ENCODE data around the gene HSPB6. TPM values are rescaled to one million over a fixed set of nuclear protein-coding genes. Genes with fewer than 3 reads are reported as not detected.
"Not testable (repeated sequence)": the region's sequence is repeated elsewhere in the genome, so short reads cannot be mapped to it uniquely, and the experiment has no call there.

Gene HSPB6
- total RNA-seq, 1 donor from 2014 or later, result not detected

DNA sequence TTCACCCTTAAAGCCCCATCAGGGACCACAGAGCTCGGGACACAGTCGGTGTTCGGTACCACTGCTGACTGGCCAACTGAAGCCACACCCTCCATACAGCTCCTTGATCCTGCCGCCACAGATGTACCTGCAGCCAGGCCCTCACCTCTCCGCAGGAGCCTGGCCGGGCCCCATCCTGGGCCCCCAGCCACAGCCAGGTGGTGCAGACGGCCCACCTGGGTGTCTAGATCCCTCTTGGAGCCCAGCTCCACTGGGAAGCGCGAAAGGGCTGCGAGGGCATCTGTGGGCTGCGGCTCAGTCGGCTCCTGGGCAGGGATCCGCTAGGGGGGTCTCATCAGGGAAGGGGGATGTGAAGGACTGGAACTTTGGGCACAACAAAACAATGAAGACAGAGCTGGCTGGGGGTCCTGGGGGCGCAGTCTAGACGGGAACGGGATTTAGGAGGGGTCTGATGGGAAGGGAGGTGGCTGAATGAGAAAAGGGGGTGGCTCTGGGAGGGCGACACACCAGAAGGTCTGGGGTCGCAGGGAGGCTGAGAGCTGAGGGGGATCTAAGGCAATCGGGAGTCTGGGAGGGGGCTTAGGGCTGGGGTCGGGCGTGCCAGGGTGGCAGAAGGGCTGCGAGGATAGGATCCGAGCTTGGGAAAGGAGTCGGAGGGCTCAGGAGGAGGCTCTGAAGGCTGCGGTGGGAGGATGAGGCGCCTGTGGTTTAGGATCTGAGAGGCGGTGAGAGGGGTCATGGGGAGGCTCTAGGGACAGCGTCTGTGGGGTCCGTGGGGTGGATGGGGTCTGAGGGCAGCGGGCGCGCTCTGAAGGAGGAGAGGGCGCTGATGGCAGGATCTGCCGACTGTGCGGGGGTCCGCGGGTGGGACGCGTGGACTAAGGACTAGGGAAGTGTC, 40.1 kb upstream of the HSPB6 start:
- Mint-ChIP-seq H3K27ac (ENCODE audit: unreplicated experiment) (no peak overlapping the region), H3K4me1 (ENCODE audit: unreplicated experiment) (no peaks in the 10 kb centered on the region), H3K36me3 (ENCODE audit: low read depth, unreplicated experiment) (peaks cover 4% of the 10 kb centered on the region), H3K4me3 (ENCODE audit: unreplicated experiment) (peak overlapping the region; percentile 63), H3K27me3 (ENCODE audit: unreplicated experiment) (peaks cover 14% of the 10 kb centered on the region), H3K9me3 (ENCODE audit: unreplicated experiment) (no peaks in the 10 kb centered on the region)
- DNase-seq (ENCODE audit: low spot score), result no peak
- TF ChIP-seq, protein P1, sequence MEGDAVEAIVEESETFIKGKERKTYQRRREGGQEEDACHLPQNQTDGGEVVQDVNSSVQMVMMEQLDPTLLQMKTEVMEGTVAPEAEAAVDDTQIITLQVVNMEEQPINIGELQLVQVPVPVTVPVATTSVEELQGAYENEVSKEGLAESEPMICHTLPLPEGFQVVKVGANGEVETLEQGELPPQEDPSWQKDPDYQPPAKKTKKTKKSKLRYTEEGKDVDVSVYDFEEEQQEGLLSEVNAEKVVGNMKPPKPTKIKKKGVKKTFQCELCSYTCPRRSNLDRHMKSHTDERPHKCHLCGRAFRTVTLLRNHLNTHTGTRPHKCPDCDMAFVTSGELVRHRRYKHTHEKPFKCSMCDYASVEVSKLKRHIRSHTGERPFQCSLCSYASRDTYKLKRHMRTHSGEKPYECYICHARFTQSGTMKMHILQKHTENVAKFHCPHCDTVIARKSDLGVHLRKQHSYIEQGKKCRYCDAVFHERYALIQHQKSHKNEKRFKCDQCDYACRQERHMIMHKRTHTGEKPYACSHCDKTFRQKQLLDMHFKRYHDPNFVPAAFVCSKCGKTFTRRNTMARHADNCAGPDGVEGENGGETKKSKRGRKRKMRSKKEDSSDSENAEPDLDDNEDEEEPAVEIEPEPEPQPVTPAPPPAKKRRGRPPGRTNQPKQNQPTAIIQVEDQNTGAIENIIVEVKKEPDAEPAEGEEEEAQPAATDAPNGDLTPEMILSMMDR (IDR thresholded peaks at IDR 0.05; ENCODE audit: unreplicated experiment), result no peak

DNA sequence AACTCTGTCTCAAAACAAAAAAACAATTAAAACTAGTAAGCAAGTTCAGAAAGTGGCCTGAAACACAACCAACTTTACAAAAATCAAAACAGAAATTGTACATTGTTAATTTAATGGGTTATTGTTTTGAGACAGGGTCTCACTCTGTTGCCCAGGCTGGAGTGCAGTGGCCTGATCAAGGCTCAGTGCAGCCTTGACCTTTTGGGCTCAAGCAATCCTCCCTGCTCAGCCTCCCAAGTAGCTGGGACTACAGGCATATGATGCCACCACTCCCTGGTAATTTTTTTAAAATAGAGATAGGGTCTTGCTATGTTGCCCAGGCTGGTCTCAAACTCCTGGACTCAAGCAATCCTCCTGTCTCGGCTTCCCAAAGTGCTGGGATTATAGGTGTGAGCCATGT, 38.7 kb upstream of the HSPB6 start:
- not testable (repeated sequence) for H3K4me3 Mint-ChIP-seq (ENCODE audit: unreplicated experiment); H3K27ac Mint-ChIP-seq (ENCODE audit: unreplicated experiment); H3K9me3 Mint-ChIP-seq (ENCODE audit: unreplicated experiment); H3K4me1 Mint-ChIP-seq (ENCODE audit: unreplicated experiment); DNase-seq (ENCODE audit: low spot score); H3K36me3 Mint-ChIP-seq (ENCODE audit: low read depth, unreplicated experiment)
- H3K27me3 Mint-ChIP-seq (ENCODE audit: unreplicated experiment), result peaks cover 14% of the 10 kb centered on the region

DNA sequence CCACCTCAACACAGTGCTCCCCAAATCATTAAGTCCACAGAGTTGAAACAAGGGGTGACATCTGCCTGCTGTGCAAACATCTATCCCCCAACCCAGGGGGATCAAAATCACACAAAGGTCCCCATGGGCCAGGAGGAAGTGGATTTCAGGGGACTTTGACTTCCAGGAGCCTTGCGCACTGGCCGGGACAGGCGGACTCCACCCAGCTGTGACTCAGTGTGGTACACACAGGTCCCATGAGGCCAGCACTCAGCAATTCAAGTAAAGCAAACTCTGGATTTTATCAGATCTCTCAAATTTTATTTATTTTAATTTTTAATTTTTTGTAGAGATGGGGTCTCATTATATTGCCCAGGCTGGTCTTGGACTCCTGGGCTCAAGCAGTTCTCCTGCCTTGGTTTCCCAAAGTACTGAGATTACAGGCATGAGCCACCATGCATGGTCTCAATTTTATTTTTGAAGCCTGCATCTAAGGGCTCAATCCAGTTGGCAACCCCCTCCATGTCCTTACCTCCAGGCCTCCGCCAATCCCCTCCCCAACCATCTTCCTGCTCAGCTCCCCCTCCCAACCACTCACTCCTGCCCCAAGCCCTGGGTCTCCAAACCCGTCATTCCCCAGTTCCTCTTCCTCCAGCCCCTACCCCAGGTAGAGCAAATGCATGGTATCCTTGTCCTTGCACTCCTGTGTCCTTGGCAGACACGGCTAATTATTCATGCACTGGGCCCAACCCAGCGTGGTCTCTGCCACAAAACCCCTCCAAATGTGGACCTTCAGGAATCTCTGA, 36.7 kb upstream of the HSPB6 start:
- H3K27me3 Mint-ChIP-seq (ENCODE audit: unreplicated experiment), result peaks cover 14% of the 10 kb centered on the region
- no peak overlapping the region for H3K27ac Mint-ChIP-seq (ENCODE audit: unreplicated experiment)

DNA sequence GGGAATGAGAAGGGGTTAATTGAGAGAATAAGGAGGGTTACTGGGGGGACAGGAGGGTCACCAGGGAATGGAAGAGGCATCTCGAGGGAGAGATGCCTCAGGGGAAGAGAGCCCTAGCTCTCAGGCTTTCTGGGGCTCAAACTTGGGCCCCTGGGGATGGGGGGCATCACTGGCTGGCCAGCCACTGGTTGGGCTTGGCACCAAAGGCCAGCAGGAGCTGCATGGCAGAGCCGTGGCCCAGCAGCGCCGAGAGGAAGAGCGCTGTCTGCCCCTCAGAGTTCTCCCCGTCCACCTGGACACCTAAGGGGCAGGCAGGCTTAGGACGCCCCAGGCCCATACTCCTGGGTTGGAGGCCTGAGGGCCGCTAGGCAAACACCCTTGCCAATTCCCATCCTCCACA, 36.1 kb upstream of the HSPB6 start:
- Mint-ChIP-seq H3K36me3 (ENCODE audit: low read depth, unreplicated experiment) (no peaks in the 10 kb centered on the region), H3K4me1 (ENCODE audit: unreplicated experiment) (no peaks in the 10 kb centered on the region), H3K4me3 (ENCODE audit: unreplicated experiment) (no peak overlapping the region), H3K27me3 (ENCODE audit: unreplicated experiment) (peaks cover 11% of the 10 kb centered on the region), H3K9me3 (ENCODE audit: unreplicated experiment) (no peaks in the 10 kb centered on the region), H3K27ac (ENCODE audit: unreplicated experiment) (no peak overlapping the region)
- no peak for DNase-seq (ENCODE audit: low spot score)
- TF ChIP-seq, protein P1 (IDR thresholded peaks at IDR 0.05; ENCODE audit: unreplicated experiment), result no peak

More for the DNA sequence above, 36.7 kb upstream of the HSPB6 start:
- H3K4me3 Mint-ChIP-seq (ENCODE audit: unreplicated experiment), result no peak overlapping the region
- no peaks in the 10 kb centered on the region for H3K4me1 Mint-ChIP-seq (ENCODE audit: unreplicated experiment)
- no peaks in the 10 kb centered on the region for H3K9me3 Mint-ChIP-seq (ENCODE audit: unreplicated experiment)
- TF ChIP-seq, protein P1 (IDR thresholded peaks at IDR 0.05; ENCODE audit: unreplicated experiment), result no peak
- no peak for DNase-seq (ENCODE audit: low spot score)
- H3K36me3 Mint-ChIP-seq (ENCODE audit: low read depth, unreplicated experiment), result no peaks in the 10 kb centered on the region

DNA sequence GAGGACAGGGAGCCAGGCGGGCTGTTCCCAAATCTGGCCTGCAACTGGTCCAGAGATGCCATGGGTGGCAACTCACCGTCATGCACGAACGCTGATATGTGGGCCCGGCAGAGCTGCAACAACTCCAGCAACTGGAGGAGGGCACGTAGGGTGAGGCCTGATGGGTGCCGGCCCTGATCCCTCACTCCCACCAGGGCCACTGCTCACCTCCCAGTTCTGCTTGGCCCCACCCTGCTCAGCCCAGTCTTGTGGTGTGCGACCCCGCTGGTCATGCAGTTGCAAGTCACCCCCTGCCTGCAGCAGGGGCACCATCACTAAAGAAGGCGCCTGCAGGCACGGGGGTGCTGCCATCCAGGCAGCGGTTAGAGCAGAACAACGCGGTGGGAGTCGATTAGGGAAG, 35.5 kb upstream of the HSPB6 start:
- TF ChIP-seq, protein P1 (IDR thresholded peaks at IDR 0.05; ENCODE audit: unreplicated experiment), result no peak
- no peaks in the 10 kb centered on the region for H3K4me1 Mint-ChIP-seq (ENCODE audit: unreplicated experiment)

More for the DNA sequence above, 35.5 kb upstream of the HSPB6 start:
- no peaks in the 10 kb centered on the region for H3K9me3 Mint-ChIP-seq (ENCODE audit: unreplicated experiment)
- peaks cover 11% of the 10 kb centered on the region for H3K27me3 Mint-ChIP-seq (ENCODE audit: unreplicated experiment)
- DNase-seq (ENCODE audit: low spot score), result no peak
- H3K36me3 Mint-ChIP-seq (ENCODE audit: low read depth, unreplicated experiment), result no peaks in the 10 kb centered on the region
- no peak overlapping the region for H3K4me3 Mint-ChIP-seq (ENCODE audit: unreplicated experiment)
- H3K27ac Mint-ChIP-seq (ENCODE audit: unreplicated experiment), result no peak overlapping the region

Measured in endothelial cell (in vitro differentiated cells).